GM23248 (cell line): Measurements from ENCODE around the gene WWOX. TPM values are rescaled to one million over a fixed set of nuclear protein-coding genes. Genes with fewer than 3 reads are reported as not detected.
A peak's percentile ranks its signal among the peaks of the same experiment; 100 is the strongest.

Experiments
- DNase-seq: peaks from one replicate; pipeline ENCODE4 v3.0.0-alpha.2; 2015
- H2AFZ ChIP-seq: fragments of 200-600 bp; sonication (generic); 2 replicates; pipeline ENCODE4 v1.6.1; 2016; ENCODE audit warnings: antibody characterized with exemption
- H3F3A ChIP-seq: fragments of 200-600 bp; sonication (generic); 2 replicates; pipeline ENCODE4 v1.6.1; 2016; ENCODE audit warnings: mild to moderate bottlenecking, antibody characterized with exemption, mixed run types; ENCODE audit not compliant: insufficient read depth
- H3K27ac ChIP-seq: fragments of 200-600 bp; sonication (generic); 2 replicates; pipeline ENCODE4 v1.5.1; 2016; ENCODE audit warnings: mild to moderate bottlenecking
- H3K27me3 ChIP-seq: fragments of 200-600 bp; sonication (generic); replicated peaks from 2 replicates; pipeline ENCODE4 v1.6.1; 2016; ENCODE audit warnings: mild to moderate bottlenecking; ENCODE audit not compliant: insufficient read depth
- H3K36me3 ChIP-seq: fragments of 200-600 bp; sonication (generic); 2 replicates; pipeline ENCODE4 v1.6.1; 2016; ENCODE audit warnings: low read depth, mild to moderate bottlenecking
- H3K4me1 ChIP-seq: fragments of 200-600 bp; sonication (generic); 2 replicates; pipeline ENCODE4 v1.6.1; 2016; ENCODE audit warnings: mild to moderate bottlenecking; ENCODE audit not compliant: insufficient read depth
- H3K4me2 ChIP-seq: fragments of 200-600 bp; sonication (generic); one replicate; pipeline ENCODE4 v1.6.1; 2016; ENCODE audit warnings: mild to moderate bottlenecking; ENCODE audit not compliant: unreplicated experiment
- H3K4me3 ChIP-seq: fragments of 200-600 bp; sonication (generic); 2 replicates; pipeline ENCODE4 v1.5.1; 2016; ENCODE audit warnings: mild to moderate bottlenecking
- H3K79me2 ChIP-seq: fragments of 200-600 bp; sonication (generic); 2 replicates; pipeline ENCODE4 v1.6.1; 2016; ENCODE audit warnings: mild to moderate bottlenecking; ENCODE audit not compliant: insufficient read depth
- H3K9ac ChIP-seq: fragments of 200-600 bp; sonication (generic); 2 replicates; pipeline ENCODE4 v1.6.1; 2016; ENCODE audit warnings: mild to moderate bottlenecking
- H3K9me2 ChIP-seq: fragments of 200-600 bp; sonication (generic); 2 replicates; pipeline ENCODE4 v1.6.1; 2016; ENCODE audit warnings: mixed run types, mild to moderate bottlenecking, moderate library complexity; ENCODE audit not compliant: insufficient read depth
- H3K9me3 ChIP-seq: fragments of 200-600 bp; sonication (generic); one replicate; pipeline ENCODE4 v1.6.1; 2017; ENCODE audit warnings: low read depth
- H4K20me1 ChIP-seq: fragments of 200-600 bp; sonication (generic); 2 replicates; pipeline ENCODE4 v1.6.0; 2016; ENCODE audit not compliant: insufficient read depth
- EZH2 ChIP-seq: fragments of 200-600 bp; sonication (generic); IDR thresholded peaks from 2 replicates; pipeline ENCODE4 v1.6.1; 2018; ENCODE audit warnings: antibody characterized with exemption, mild to moderate bottlenecking; ENCODE audit not compliant: insufficient read depth, poor library complexity, severe bottlenecking
- EZH2phosphoT487 ChIP-seq: fragments of 200-600 bp; sonication (generic); IDR thresholded peaks from 2 replicates; pipeline ENCODE4 v1.6.1; 2018; ENCODE audit warnings: antibody characterized with exemption, moderate library complexity, mild to moderate bottlenecking, low read depth; ENCODE audit not compliant: insufficient read depth
- WGBS, 2 experiments: methylation state at CpG; one replicate each; pipeline ENCODE4 v1.1.6; 2015 to 2017; ENCODE audit warnings: low lambda C conversion rate in 2 of 2, low coverage in 1 of 2; ENCODE audit errors: missing lambda C conversion rate in 2 of 2; 5-methylcytosine and 5-hydroxymethylcytosine counted together
- in situ Hi-C: fragments of 300-500 bp; cut with MboI; formaldehyde crosslinking; loops from 2 replicates; pipeline ENCODE4 v1.15.0; 2020
- polyA plus RNA-seq: library from polyadenylated mRNA; unstranded; fragments of >200 nt; fragmentation: Nextera tagmentation; extraction: Ambion mirVana; gene quantifications from 2 replicates; pipeline ENCODE4 v1.2.1, GENCODE V29; 2016
- total RNA-seq: library from RNA; depleted of rRNA; stranded (reverse); fragments of >200 nt; shearing (Covaris generic); gene quantifications from 2 replicates; pipeline ENCODE4 v1.2.3, GENCODE V29; 2014

The WWOX gene
- total and polyA plus RNA-seq, 2 experiments from 2014 or later: 4.5 to 6.6 TPM

GRCh38 chr16:79181419-79181818 is 1082.0 kb downstream of the WWOX start:
- TF ChIP-seq EZH2 (no peak), EZH2phosphoT487 (no peak)
- H3K9me2 ChIP-seq: no peaks in the 10 kb centered on the region
- WGBS, 2 experiments: 36 to 39% methylated on average over 3 of the region's 3 CpGs

GRCh38 chr16:79182616-79183015 is 1083.2 kb downstream of the WWOX start:
- Histone ChIP-seq H3K79me2 (no peaks in the 10 kb centered on the region), H3K9me3 (no peaks in the 10 kb centered on the region), H3F3A (no peaks in the 10 kb centered on the region), H3K27me3 (no peaks in the 10 kb centered on the region), H3K4me1 (no peaks in the 10 kb centered on the region), H3K9me2 (no peaks in the 10 kb centered on the region), H4K20me1 (no peaks in the 10 kb centered on the region), H3K9ac (no peak overlapping the region), H3K4me3 (no peak overlapping the region), H3K4me2 (no peak overlapping the region), H3K27ac (no peak overlapping the region), H3K36me3 (no peaks in the 10 kb centered on the region), H2AFZ (no peak overlapping the region)
- WGBS, 2 experiments: 23 to 26% methylated on average over 6 of the region's 6 CpGs
- in situ Hi-C loops: no loop called here
- peak; percentile 41 for DNase-seq
- no peak for TF ChIP-seq EZH2
- TF ChIP-seq EZH2phosphoT487: no peak

More at GRCh38 chr16:79181419-79181818, 1082.0 kb downstream of the WWOX start:
- H3K9ac ChIP-seq: no peak overlapping the region
- H3K4me2 ChIP-seq: no peak overlapping the region
- H3K4me3 ChIP-seq: no peak overlapping the region
- H3F3A ChIP-seq: no peaks in the 10 kb centered on the region
- H3K9me3 ChIP-seq: no peaks in the 10 kb centered on the region
- H3K27ac ChIP-seq: no peak overlapping the region
- H3K4me1 ChIP-seq: no peaks in the 10 kb centered on the region
- in situ Hi-C loops: no loop called here
- H2AFZ ChIP-seq: no peak overlapping the region
- no peaks in the 10 kb centered on the region for H3K36me3 ChIP-seq
- H3K79me2 ChIP-seq: no peaks in the 10 kb centered on the region
- no peak for DNase-seq
- no peaks in the 10 kb centered on the region for H3K27me3 ChIP-seq
- H4K20me1 ChIP-seq: no peaks in the 10 kb centered on the region

DNA sequence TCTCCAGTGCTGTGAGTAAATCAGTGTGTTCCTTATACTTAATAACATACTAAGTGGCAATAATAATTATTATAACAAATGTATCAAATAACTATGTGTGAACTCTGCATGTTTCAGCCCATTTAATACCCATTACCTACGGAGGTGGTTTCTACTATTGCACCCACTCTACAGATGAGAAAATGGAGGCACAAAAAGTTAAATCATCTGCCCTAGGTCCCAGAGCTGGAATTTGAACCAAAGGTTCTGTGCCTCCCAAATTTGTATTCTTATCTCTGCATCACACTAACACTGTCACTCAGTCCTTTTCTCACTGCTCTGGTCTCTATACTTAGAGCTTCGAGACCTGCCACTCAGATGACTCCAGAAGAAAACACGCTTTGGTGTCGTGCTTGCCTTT is 1084.1 kb downstream of the WWOX start:
- Histone ChIP-seq H3K27me3 (no peaks in the 10 kb centered on the region), H3K9ac (no peak overlapping the region), H3K4me2 (no peak overlapping the region), H3K4me1 (no peaks in the 10 kb centered on the region), H3K79me2 (no peaks in the 10 kb centered on the region), H3K27ac (no peak overlapping the region), H4K20me1 (no peaks in the 10 kb centered on the region), H3F3A (no peaks in the 10 kb centered on the region), H3K9me2 (no peaks in the 10 kb centered on the region), H3K4me3 (no peak overlapping the region), H3K36me3 (no peaks in the 10 kb centered on the region), H3K9me3 (no peaks in the 10 kb centered on the region), H2AFZ (no peak overlapping the region)
- WGBS, 2 experiments: 66 to 74% methylated on average over 4 of the region's 4 CpGs
- in situ Hi-C loops: no loop called here
- TF ChIP-seq EZH2 (no peak), EZH2phosphoT487 (no peak)
- no peak for DNase-seq

DNA sequence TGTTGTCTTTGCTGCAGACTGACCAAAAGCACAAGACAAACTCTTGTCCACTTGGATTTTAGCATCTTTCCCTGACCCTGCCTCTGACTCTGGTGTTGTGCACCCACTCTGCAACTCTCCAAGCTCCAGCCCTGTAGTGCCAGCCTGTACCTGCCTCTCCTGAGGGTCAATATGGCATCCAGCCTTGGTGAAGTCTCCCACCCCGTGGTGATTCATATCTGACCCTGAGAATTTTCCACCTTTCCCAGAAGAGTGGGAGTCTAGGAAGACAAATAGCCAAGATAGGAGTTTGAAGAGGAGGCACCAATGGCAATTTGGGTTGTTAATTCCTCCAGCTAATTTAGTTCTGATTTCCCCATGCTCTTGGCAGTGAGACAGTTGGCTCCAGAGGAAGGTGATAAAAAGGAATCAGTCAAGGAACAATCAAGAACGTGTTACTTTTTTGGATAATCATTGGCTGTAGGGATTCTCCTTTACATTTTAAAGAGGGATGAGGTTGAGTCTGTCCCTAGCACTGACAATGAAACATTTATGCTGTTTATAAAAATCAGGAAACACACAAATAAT is 1085.1 kb downstream of the WWOX start:
- H3K9me2 ChIP-seq: no peaks in the 10 kb centered on the region
- H3K9me3 ChIP-seq: no peaks in the 10 kb centered on the region
- no peak overlapping the region for H3K9ac ChIP-seq
- no peaks in the 10 kb centered on the region for H3K79me2 ChIP-seq
- no peaks in the 10 kb centered on the region for H3K4me1 ChIP-seq
- in situ Hi-C loops: no loop called here
- H3K36me3 ChIP-seq: no peaks in the 10 kb centered on the region
- no peak overlapping the region for H3K4me3 ChIP-seq
- WGBS, 2 experiments: 9 to 21% methylated on average over 2 of the region's 2 CpGs
- no peaks in the 10 kb centered on the region for H3F3A ChIP-seq
- no peak for TF ChIP-seq EZH2phosphoT487
- TF ChIP-seq EZH2: no peak
- no peaks in the 10 kb centered on the region for H3K27me3 ChIP-seq
- H2AFZ ChIP-seq: no peak overlapping the region
- DNase-seq: no peak
- no peaks in the 10 kb centered on the region for H4K20me1 ChIP-seq
- H3K27ac ChIP-seq: no peak overlapping the region
- no peak overlapping the region for H3K4me2 ChIP-seq

DNA sequence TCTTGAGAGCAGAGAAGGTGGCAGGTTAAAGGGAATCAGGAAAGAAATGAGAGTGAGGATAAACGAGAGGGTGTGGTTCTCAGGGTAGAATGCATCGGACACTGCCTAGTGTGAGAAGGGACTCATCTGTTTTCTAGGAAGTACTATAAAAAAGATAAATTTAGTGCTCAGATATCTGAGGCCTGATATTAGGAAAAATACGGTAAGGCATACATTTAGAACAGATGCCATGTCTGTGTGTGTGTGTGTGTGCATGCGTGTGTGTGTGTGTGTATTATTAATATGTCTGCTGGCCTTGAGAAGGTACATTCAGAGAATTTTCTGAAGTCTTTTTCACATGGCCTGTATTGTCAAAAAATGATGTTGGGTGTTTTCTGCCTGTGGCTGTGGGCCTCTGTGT is 1086.3 kb downstream of the WWOX start:
- TF ChIP-seq EZH2 (no peak), EZH2phosphoT487 (no peak)

More for the DNA sequence above, 1086.3 kb downstream of the WWOX start:
- Histone ChIP-seq H2AFZ (no peak overlapping the region), H3K9me3 (no peaks in the 10 kb centered on the region), H3F3A (no peaks in the 10 kb centered on the region), H3K9me2 (no peaks in the 10 kb centered on the region), H3K36me3 (no peaks in the 10 kb centered on the region), H3K4me3 (no peak overlapping the region), H3K27ac (no peak overlapping the region), H3K27me3 (no peaks in the 10 kb centered on the region), H3K79me2 (no peaks in the 10 kb centered on the region), H3K9ac (no peak overlapping the region), H4K20me1 (no peaks in the 10 kb centered on the region), H3K4me2 (no peak overlapping the region), H3K4me1 (no peaks in the 10 kb centered on the region)
- in situ Hi-C loops: no loop called here
- 56 to 58% methylated on average over 4 of the region's 4 CpGs for WGBS, 2 experiments
- no peak for DNase-seq
